NCI-H748 (cell line): Measurements from ENCODE around the gene ZACN.
"Not testable (repeated sequence)": the region's sequence is repeated elsewhere in the genome, so short reads cannot be mapped to it uniquely, and the experiment has no call there.

Experiments
- DNase-seq: peaks from one replicate; lab custom pipeline; 2025; ENCODE audit not compliant: unreplicated experiment; lab: John Stamatoyannopoulos, UW

Gene ZACN

GRCh38 chr17:76078860-76079534 lies at the start of gene ZACN:
Gene ZACN, plus strand, starts transcription at chr17:76079182. Its CDS starts 83 bp downstream, at chr17:76079265.
- DNase-seq, result peak; percentile 28

GRCh38 chr17:76032073-76032779 lies 46.8 kb upstream of the ZACN start:
- DNase-seq, result peak; percentile 40

- DNase-seq, result no peak
These were observed 46.2 kb upstream of the ZACN start for GRCh38 chr17:76032780-76033108.

- DNase-seq, result no peak
These were observed 45.8 kb upstream of the ZACN start for GRCh38 chr17:76033139-76033538.

GRCh38 chr17:76034428-76035350 lies 44.3 kb upstream of the ZACN start:
- no peak for DNase-seq

GRCh38 chr17:76036497-76037261 lies 42.3 kb upstream of the ZACN start:
- no peak for DNase-seq

- no peak for DNase-seq
These were observed 40.9 kb upstream of the ZACN start for GRCh38 chr17:76038050-76038449.

GRCh38 chr17:76039121-76039520 lies 39.9 kb upstream of the ZACN start:
- no peak for DNase-seq

GRCh38 chr17:76040376-76040775 lies 38.6 kb upstream of the ZACN start:
- DNase-seq, result no peak

GRCh38 chr17:76042868-76043267 lies 36.1 kb upstream of the ZACN start:
- DNase-seq, result not testable (repeated sequence)

GRCh38 chr17:76044475-76045007 lies 34.4 kb upstream of the ZACN start:
- not testable (repeated sequence) for DNase-seq

- no peak for DNase-seq
These were observed 32.9 kb upstream of the ZACN start for GRCh38 chr17:76046064-76046463.

- DNase-seq, result no peak
These were observed 30.9 kb upstream of the ZACN start for GRCh38 chr17:76048025-76048605.

- DNase-seq, result no peak
These were observed 30.3 kb upstream of the ZACN start for GRCh38 chr17:76048711-76049110.

GRCh38 chr17:76049239-76049638 lies 29.7 kb upstream of the ZACN start:
- no peak for DNase-seq

- DNase-seq, result no peak
These were observed 29.0 kb upstream of the ZACN start for GRCh38 chr17:76049836-76050537.

GRCh38 chr17:76050538-76051467 lies 28.2 kb upstream of the ZACN start:
- no peak for DNase-seq

- no peak for DNase-seq
These were observed 27.4 kb upstream of the ZACN start for GRCh38 chr17:76051561-76051960.
